A673 (cell line): Measurements from ENCODE around the gene LRIF1.

Experiments used
- CTCF ChIP-seq: fragments of 300-800, 200-600 bp; sonication (generic); conservative IDR thresholded peaks from 2 replicates; pipeline ENCODE4 v1.5.1; 2017; ENCODE audit warnings: low read depth, mild to moderate bottlenecking, antibody characterized with exemption, low read length, moderate library complexity, mixed read lengths
- EZH2 ChIP-seq: fragments of 200-600 bp; sonication (generic); IDR thresholded peaks from 2 replicates; pipeline ENCODE4 v1.6.1; 2017; ENCODE audit warnings: borderline replicate concordance, low read depth, mild to moderate bottlenecking, mixed read lengths, antibody characterized with exemption, low read length; ENCODE audit not compliant: poor library complexity, severe bottlenecking

GRCh38 chr1:110944806-110945205 lies 18.9 kb downstream of the LRIF1 start:
- no peak for TF ChIP-seq EZH2
- no peak for TF ChIP-seq CTCF
